ENCODE data around the gene MORN5.
"Not testable (repeated sequence)": the region's sequence is repeated elsewhere in the genome, so short reads cannot be mapped to it uniquely, and the experiment has no call there.

The MORN5 gene

GRCh38 chr9:122159026-122159924, at the start of gene MORN5, which contains the start of gene NDUFA8:
TSS of gene MORN5 (plus strand) at chr9:122159908. CDS start at chr9:122159973, 65 bp downstream.
TSS of gene NDUFA8 (minus strand) at chr9:122159779. CDS start at chr9:122159677, 102 bp downstream.
- peak; percentile 33 to 71 for DNase-seq

- no peak for DNase-seq
Measured at GRCh38 chr9:122110100-122110833, 49.4 kb upstream of the MORN5 start.

GRCh38 chr9:122111413-122112085, 48.2 kb upstream of the MORN5 start:
- DNase-seq: no peak

GRCh38 chr9:122112238-122112637, 47.5 kb upstream of the MORN5 start:
- DNase-seq: no peak

- DNase-seq: no peak
Measured at GRCh38 chr9:122113574-122113973, 46.1 kb upstream of the MORN5 start.

- DNase-seq: no peak
Measured at GRCh38 chr9:122115176-122116035, 44.3 kb upstream of the MORN5 start.

- DNase-seq: no peak
Measured at GRCh38 chr9:122116040-122116439, 43.7 kb upstream of the MORN5 start.

- DNase-seq: no peak
Measured at GRCh38 chr9:122116448-122117173, 43.1 kb upstream of the MORN5 start.

GRCh38 chr9:122117241-122117640, 42.5 kb upstream of the MORN5 start:
- not testable (repeated sequence) for DNase-seq

GRCh38 chr9:122118343-122119165, 41.2 kb upstream of the MORN5 start:
- DNase-seq: no peak

GRCh38 chr9:122119166-122119521, 40.6 kb upstream of the MORN5 start:
- no peak for DNase-seq

- no peak for DNase-seq
Measured at GRCh38 chr9:122119721-122120120, 40.0 kb upstream of the MORN5 start.

- DNase-seq: no peak
Measured at GRCh38 chr9:122120316-122121071, 39.2 kb upstream of the MORN5 start.

GRCh38 chr9:122121391-122121790, 38.3 kb upstream of the MORN5 start:
- no peak for DNase-seq

- DNase-seq: no peak
Measured at GRCh38 chr9:122121931-122122330, 37.8 kb upstream of the MORN5 start.

GRCh38 chr9:122122468-122122867, 37.2 kb upstream of the MORN5 start:
- no peak for DNase-seq

GRCh38 chr9:122122903-122123632, 36.6 kb upstream of the MORN5 start:
- no peak for DNase-seq

GRCh38 chr9:122124048-122124447, 35.7 kb upstream of the MORN5 start:
- no peak for DNase-seq

- DNase-seq: no peak
Measured at GRCh38 chr9:122124528-122124927, 35.2 kb upstream of the MORN5 start.

Data from cerebellar nuclear complex (tissue), 1 donor.